GM12891 (cell line): Measurements from ENCODE around the gene TPX2. TPM values are rescaled to one million over a fixed set of nuclear protein-coding genes. Genes with fewer than 3 reads are reported as not detected.

ENCODE experiments used
- DNase-seq: peaks from one replicate; pipeline ENCODE4 v3.0.0; 2011; ENCODE audit warnings: low spot score; ENCODE audit not compliant: insufficient read length
- FAIRE-seq: peaks from 2 replicates; lab custom pipeline; 2011; peaks lifted over from hg19 to GRCh38; lab: Jason Lieb, UNC
- PAX5 ChIP-seq: IDR thresholded peaks from 2 replicates; pipeline ENCODE4 v1.6.1; 2011; ENCODE audit warnings: low read length, moderate library complexity, mild to moderate bottlenecking; ENCODE audit not compliant: insufficient read depth, severe bottlenecking
- POLR2A ChIP-seq: IDR thresholded peaks from 2 replicates; pipeline ENCODE4 v1.6.1; 2011; ENCODE audit warnings: low read depth, low read length, control low read depth
- POLR2AphosphoS5 ChIP-seq: IDR thresholded peaks from 2 replicates; pipeline ENCODE4 v1.6.1; 2011; ENCODE audit warnings: low read depth, low read length, control low read depth
- POU2F2 ChIP-seq: IDR thresholded peaks from 2 replicates; pipeline ENCODE4 v1.6.1; 2011; ENCODE audit warnings: low read depth, mild to moderate bottlenecking, control low read depth, low read length, moderate library complexity
- SPI1 ChIP-seq: IDR thresholded peaks from 2 replicates; pipeline ENCODE4 v1.6.1; 2011; ENCODE audit warnings: low read depth, low read length, control low read depth
- TAF1 ChIP-seq: IDR thresholded peaks from 2 replicates; pipeline ENCODE4 v1.6.1; 2011; ENCODE audit warnings: low read depth, low read length, control low read depth
- polyA plus RNA-seq: library from polyadenylated mRNA; unstranded; fragments of >200 nt; gene quantifications from one replicate; pipeline ENCODE4 v1.2.1, GENCODE V29; 2012; ENCODE audit warnings: low read depth, missing spikeins, inconsistent platforms; ENCODE audit not compliant: missing spikeins

TPX2 gene, protein sequence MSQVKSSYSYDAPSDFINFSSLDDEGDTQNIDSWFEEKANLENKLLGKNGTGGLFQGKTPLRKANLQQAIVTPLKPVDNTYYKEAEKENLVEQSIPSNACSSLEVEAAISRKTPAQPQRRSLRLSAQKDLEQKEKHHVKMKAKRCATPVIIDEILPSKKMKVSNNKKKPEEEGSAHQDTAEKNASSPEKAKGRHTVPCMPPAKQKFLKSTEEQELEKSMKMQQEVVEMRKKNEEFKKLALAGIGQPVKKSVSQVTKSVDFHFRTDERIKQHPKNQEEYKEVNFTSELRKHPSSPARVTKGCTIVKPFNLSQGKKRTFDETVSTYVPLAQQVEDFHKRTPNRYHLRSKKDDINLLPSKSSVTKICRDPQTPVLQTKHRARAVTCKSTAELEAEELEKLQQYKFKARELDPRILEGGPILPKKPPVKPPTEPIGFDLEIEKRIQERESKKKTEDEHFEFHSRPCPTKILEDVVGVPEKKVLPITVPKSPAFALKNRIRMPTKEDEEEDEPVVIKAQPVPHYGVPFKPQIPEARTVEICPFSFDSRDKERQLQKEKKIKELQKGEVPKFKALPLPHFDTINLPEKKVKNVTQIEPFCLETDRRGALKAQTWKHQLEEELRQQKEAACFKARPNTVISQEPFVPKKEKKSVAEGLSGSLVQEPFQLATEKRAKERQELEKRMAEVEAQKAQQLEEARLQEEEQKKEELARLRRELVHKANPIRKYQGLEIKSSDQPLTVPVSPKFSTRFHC
- 52.8 TPM for polyA plus RNA-seq

DNA sequence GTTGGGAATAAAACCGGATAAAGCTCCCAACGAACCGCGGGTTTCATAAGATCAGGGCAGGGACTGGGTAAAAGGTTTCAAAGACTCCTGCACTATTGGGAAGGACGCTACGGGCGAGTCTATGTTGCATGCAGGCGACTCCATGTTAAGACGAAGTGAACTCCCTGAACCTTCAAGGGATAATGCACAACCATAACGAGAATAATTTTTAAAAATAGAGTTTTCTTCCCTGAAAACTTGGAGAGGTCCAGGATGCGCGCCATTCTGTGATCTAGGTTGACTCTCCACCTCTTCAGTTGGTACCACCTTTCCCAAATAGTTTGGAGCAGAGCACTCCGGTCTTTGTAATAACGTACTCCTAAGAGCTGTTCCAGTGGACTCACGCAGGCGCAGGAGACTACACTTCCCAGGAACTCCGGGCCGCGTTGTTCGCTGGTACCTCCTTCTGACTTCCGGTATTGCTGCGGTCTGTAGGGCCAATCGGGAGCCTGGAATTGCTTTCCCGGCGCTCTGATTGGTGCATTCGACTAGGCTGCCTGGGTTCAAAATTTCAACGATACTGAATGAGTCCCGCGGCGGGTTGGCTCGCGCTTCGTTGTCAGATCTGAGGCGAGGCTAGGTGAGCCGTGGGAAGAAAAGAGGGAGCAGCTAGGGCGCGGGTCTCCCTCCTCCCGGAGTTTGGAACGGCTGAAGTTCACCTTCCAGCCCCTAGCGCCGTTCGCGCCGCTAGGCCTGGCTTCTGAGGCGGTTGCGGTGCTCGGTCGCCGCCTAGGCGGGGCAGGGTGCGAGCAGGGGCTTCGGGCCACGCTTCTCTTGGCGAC lies at the start of gene TPX2:
Gene TPX2, plus strand, starts transcription at position 562 of the 821 bp plus-strand sequence. CDS start 18,187 bp downstream, outside the sequence.
- DNase-seq (peak; percentile 90), FAIRE-seq (peak; percentile 80)
- TF ChIP-seq POLR2A (peak; percentile 67; the same call in 1 of the 2 replicates), POLR2AphosphoS5 (peak; percentile 55), SPI1 (peak; percentile 48; the same call in 1 of the 2 replicates), POU2F2 (no peak), TAF1 (no peak; the same call in none of the 2 replicates), PAX5 (no peak)

DNA sequence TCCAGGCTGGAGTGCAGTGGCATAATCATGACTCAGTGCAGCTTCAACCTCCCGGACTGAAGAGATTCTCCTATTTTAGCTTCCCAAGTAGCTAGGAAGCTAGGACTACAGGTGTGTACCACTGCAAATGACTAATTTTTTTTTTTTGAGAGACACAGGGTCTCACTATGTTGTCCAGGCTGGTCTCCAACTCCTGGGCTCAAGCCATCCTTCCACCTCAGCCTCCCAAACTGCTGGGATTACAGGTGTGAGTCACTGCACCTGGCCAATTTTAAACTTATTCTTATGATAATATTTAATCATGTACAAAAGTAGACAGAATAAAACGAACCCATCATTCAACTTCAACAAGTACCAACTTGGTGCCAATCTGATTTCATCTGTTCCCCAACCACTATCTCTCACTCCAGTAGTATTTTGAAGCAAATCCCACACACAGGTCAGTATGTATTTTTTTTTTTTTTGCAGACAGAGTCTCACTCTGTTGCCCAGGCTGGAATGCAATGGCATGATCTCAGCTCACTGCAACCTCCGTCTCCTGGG lies 48.9 kb upstream of the TPX2 start:
- FAIRE-seq (no peak), DNase-seq (no peak)
- TF ChIP-seq PAX5, result no peak
- no peak for TF ChIP-seq POU2F2
- TF ChIP-seq POLR2A, result no peak
- no peak for TF ChIP-seq POLR2AphosphoS5

DNA sequence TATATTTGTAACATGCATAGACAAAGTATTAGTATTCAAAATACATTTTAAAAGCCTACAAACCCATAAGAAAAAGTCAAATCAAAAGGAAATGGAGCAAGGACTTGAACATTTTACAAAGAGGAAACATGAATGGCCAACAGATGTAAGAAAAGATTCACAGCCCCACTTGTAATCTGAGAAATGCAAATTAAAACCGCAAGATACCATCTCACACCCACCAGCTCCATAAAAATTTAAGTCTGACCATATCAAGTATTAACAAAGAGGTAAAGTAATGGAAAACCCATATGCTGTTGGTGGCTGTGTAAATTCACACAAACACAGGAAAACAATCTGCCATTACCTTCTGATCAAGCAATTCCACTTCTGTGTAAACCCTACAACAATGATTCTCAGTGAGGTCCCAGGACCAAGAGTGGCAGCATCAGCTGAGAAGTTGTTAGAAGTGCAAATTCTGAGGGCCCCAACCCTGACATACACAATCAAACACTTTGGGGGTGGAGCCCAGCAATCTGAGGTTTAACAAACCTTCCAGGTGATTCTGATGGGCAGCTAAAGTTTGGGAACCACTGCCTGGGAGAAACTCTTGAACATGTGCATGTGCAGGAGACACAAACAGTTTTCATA lies 47.3 kb upstream of the TPX2 start:
- DNase-seq (no peak), FAIRE-seq (peak; percentile 73)
- TF ChIP-seq SPI1 (no peak), POLR2AphosphoS5 (no peak), TAF1 (no peak), POU2F2 (peak; percentile 56; the same call in 1 of the 2 replicates)

DNA sequence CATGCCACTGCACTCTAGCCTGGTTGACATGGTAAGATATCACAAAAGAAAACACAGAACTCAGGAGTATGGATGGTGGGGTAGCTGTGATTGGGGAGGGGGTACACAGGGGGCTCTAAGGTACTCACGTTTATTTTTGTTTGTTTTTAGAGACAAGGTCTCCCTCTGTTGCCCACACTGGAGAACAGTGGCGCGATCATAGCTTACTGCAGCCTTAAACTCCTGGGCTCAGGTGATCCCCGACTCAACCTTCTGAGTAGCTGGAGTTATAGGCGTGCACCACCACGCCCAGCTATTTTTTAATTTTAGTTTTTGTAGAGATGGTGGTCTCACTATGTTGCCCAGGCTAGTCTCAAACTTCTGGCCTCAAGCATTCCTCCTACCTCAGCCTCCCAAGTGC lies 45.7 kb upstream of the TPX2 start:
- FAIRE-seq, result no peak
- DNase-seq, result no peak
- TF ChIP-seq POU2F2 (no peak), POLR2AphosphoS5 (no peak), TAF1 (no peak), PAX5 (no peak), POLR2A (no peak), SPI1 (no peak)

DNA sequence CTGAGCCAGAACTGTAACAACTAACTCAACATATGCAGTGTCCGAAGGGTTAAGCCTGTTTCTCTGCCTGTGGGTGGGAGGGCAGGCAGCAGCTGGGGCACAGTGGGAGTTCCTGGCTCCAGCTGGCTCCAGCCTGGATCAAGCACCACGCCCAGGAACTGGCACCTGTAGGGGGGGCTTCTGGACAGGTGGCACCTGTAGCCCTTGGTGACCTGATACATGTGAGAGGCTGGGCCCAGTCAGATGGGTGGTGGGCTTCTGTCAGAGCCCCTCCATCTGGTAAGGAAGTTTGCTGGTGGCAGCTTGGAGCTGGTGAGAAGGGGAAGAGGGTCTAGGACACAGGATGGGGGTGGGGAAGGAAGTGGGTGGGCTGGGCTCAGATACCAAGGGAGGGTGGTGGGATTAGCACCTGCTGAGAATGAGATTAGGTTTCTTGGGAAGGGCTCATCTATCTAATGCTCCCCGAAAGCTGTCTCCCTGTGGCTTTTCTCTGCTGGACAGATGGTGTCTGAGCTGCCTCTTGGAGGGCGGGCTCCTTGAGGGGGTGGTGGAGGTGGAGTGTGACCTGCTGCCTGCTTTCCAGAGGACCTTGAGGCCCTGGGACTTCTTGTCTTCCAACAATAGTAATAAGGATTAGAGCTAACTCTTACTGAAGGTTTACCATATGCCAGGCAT lies 45.0 kb upstream of the TPX2 start:
- TF ChIP-seq PAX5 (no peak), SPI1 (no peak)
- DNase-seq, result no peak
- no peak for FAIRE-seq

DNA sequence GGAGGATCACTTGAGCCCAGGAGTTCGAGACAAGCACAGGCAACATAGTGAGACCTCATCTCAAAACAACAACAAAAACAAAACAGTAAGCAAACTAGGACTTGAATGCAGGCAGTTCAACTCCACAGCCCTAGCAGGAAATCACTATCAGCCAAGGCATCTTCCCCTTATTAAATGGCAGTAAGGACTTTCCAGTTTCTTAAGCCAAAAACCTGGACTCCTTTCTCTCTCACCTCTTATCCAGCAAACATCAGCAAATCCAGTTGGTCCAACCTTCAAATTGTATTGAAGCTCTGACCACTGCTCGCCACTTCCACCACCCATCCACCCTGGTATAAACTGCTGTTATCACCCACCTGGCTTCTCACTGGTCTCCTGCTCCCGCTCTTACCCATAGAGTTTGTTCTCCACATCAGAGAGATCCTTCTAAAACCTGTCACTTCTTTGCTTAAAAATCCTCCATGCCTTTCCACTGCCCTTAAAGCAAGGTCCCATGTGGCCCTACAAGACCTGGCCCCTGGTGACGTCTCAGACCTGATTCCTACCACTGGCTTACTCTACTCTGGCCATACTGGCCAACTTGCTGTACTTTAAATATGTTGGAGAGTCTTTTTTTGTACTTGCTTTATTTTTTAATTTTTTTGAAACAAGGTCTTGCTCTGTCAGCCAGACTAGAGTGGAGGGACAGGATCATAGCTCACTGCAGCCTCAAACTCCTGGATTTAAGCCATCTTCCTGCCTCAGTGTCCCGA lies 44.1 kb upstream of the TPX2 start:
- TF ChIP-seq TAF1, result no peak
- no peak for TF ChIP-seq SPI1
- TF ChIP-seq POLR2AphosphoS5, result no peak
- no peak for TF ChIP-seq POU2F2
- no peak for TF ChIP-seq POLR2A
- no peak for TF ChIP-seq PAX5
- DNase-seq (no peak), FAIRE-seq (no peak)

DNA sequence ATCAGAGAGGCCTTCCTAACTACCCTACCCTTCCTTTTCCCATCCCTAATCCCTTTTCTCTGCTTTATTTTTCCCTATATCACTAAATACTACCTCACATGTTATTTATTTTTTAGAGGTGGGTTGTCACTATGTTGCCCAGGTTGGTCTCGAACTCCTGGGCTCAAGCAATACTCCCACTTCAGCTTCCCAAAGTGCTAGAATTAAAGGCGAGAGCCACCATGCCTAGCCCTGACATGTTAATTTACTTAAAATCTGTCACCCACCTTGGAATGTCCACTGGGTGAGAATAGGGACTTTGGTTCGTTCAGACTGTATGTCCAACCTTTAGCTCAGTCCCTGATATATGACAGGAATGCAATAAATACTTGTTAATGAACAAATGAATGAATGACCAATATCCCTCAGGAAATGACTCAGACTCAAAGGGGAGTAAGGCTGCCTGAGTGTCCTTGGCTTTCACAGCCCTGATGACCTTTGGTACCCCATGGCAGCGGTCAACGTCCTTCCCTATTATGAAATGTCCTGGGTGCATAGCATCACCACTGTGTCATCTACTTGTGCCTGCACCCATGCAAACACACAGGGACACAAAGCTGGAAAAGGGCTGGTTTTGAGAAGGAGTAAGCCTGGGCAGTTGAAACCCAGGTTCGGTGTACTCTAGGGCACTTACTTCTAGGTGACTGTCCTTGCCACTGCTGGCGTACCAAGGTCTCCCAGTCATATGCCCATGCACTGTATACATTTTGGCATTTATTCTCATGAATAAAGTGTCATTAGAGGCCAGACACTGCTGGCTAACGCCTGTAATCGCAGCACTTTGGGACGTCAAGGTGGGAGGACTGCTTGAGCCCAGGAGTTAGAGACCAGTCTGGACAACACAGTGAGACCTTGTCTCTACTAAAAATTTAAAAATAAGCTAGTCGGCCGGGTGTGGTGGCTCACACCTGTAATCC lies 43.0 kb upstream of the TPX2 start:
- TF ChIP-seq POLR2A (no peak), TAF1 (no peak), SPI1 (no peak), POU2F2 (no peak), POLR2AphosphoS5 (no peak), PAX5 (no peak)
- no peak for FAIRE-seq
- DNase-seq, result no peak
